HG03565 (cell line): ENCODE results near the gene SLC49A3.
"Not testable (repeated sequence)": the region's sequence is repeated elsewhere in the genome, so short reads cannot be mapped to it uniquely, and the experiment has no call there.

Experiments used
- ATAC-seq: cut with Tn5 transposase; IDR thresholded peaks from one replicate; pipeline ENCODE4 v1.9.1; 2021; ENCODE audit warnings: mild to moderate bottlenecking, moderate library complexity; ENCODE audit not compliant: unreplicated experiment

Gene SLC49A3

DNA sequence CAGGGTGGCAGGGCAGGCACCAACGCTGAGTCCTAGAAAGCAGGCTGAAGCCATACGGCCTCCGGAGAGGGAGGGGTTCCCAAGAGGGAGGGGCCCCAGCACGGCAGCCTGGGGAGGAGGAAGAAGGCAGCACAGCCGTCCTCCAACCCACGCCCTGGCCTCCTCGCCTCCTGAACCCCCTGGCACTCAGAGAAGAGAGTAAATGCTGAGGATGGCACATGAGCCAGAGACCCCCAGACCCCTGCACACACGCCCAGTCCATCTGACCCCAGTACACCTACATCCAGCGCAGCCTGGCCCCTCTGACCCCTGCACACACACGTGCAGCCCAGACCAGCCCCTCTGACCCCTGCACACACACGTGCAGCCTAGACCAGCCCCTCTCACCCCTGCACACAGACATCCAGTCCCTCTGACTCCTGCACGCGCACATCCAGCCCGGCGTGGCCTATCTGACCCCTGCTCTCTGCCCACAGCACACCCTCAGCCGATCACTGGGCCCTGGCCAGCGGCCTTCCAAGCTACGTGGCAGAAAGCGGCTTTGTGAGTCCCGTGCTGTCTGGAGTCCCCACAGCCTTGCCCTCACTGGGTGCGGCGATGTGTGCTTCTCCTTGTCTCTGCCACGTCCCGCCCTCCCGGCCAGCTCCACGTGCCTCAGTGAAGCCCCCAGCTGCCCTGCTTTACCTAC lies 33.3 kb downstream of the SLC49A3 start:
- ATAC-seq, result no peak

DNA sequence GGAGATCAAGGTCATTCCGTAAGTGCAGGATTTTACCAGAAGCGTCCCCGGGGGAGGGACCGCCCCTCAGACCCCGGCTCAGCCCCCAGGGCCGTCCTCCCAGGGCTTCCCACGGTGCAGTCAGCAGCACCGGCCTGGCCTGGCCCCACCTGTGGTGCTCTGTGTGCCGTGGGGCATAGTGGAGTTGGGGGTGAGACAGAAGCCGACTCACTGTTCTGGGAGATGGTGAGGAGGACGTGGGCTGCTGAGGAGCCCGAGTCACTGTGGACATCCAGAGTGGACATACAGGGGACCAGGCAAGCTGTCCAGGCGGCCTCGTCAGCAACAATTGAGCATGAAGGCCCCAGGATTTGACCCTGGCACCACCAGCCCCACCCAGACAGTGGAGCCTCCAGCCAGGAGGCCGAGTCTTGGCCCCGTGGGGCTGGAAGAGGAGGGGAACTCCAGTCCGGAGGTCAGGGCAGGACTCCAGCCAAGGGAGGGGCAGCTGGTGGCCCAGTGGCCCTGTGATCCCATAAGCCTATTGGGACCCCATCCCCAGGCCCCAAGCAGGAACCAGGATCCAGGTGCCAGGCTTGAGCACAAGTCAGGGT lies 34.0 kb downstream of the SLC49A3 start:
- no peak for ATAC-seq

DNA sequence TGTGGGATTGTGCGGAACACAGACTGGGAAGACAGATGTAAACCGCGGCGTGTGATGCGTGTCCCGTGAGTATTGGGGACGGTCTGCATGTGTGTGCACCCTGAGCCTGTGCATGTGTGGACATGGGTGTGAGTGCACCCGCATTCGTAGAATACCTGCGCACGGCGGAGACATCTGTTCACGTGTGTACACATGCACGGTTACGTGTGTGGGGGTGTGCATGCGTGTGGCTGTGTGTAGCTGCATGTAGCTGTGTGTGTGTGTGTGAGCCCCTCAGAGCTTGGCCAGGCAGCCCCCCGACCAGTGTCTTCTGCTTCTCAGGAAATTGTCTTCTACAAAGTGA lies 34.5 kb downstream of the SLC49A3 start:
- no peak for ATAC-seq

DNA sequence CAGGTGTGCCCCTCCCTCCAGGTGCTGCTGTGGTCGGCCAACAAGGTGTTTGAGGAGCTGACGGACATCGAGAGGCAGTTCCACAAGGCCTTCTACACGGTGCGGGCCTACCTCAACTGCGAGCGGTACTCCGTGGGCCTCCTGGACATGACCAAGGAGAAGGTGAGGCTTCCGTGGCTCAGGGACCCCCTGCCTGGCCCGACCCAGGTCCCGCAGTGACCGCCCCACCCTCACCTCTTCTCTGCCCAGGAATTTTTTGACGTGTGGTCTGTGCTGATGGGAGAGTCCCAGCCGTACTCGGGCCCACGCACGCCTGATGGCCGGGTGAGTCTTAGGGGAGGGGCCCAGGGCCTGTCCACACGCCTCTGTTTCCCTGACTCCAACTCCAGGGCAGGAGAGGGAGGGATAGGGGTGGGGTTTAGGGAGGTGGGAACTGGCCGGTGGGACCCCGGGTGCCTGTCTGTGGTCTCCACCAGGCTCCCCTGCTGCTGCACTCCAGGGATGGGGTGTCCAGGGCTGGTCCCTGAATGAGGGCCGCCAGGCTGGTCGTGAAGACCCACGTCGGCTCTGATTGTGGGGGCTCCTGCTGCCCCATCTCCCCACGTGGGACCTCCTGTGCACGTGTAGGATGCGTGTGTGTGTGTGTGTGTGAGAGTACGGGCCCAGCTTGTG lies 35.0 kb downstream of the SLC49A3 start:
- no peak for ATAC-seq

DNA sequence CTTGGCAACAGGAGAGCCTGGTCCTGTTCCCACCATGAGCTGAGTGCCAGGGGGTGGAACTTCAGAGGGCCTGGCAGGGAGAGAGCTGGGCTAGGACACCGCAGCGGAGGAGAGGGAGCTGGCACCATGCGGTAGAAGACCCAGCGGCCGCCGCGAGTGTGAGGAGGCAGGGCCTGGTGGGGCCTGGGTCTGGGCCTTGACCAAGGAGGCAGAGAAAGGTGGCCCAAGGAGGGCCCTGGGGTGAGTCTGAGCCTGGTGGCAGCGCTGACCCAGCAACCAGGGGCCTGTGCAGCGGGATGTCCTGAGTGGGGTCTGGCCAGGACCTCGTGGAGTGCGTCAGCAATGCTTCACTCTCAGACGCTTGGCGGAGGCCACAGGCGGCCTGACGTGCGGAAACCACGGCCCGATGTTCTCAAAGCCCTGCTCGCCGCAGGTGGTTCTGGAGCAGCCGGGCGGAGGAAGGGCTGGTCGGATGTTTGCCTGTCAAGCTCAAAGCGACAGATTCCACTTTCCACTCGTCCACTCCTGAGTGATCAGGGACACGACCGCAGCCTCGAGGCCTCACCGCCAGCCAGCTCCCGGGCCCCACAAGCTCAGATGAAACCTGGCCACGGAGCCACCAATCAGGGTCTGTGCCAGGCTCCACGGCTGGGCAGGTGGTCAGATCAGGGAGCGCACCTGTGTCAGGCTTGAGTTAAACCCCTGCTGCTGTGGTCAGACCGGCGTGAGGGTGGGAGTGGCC lies 35.7 kb downstream of the SLC49A3 start:
- ATAC-seq, result no peak

DNA sequence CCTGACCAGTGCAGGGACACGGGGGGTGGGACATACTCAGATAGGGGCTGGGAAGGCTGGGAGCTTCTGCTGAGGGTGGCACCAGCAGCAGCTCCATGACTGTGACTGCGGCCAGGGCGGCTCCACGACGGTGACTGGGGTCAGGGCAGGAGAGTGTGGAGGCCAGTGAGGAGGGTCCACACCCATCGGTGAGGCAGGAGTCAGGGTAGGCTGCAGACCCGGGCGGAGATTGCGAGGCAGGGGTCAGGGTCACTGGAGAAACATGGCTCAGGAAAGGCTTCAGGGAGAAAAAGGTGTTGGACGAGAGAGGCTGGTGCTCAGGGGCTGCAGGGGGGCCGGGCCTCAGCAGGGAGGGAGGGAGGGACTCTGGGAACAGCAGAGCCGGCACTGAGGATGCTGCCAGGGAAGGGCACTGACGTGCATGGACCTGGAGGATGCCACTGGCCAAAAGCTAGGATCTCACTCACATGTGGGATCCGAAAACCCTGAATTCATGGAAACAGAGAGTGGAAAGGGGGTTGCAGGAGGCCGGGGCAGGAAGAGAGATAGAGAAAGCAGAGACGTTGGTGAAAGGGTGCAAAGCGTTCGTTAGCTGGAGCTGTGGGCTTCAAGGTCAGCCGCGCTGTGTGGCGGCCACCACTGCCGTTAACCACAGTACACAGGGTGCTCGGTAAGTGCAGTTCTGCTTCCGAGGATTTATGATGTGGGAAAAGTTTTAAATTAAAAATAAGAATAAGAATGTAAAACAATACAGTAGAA lies 36.9 kb downstream of the SLC49A3 start:
- ATAC-seq, result no peak

DNA sequence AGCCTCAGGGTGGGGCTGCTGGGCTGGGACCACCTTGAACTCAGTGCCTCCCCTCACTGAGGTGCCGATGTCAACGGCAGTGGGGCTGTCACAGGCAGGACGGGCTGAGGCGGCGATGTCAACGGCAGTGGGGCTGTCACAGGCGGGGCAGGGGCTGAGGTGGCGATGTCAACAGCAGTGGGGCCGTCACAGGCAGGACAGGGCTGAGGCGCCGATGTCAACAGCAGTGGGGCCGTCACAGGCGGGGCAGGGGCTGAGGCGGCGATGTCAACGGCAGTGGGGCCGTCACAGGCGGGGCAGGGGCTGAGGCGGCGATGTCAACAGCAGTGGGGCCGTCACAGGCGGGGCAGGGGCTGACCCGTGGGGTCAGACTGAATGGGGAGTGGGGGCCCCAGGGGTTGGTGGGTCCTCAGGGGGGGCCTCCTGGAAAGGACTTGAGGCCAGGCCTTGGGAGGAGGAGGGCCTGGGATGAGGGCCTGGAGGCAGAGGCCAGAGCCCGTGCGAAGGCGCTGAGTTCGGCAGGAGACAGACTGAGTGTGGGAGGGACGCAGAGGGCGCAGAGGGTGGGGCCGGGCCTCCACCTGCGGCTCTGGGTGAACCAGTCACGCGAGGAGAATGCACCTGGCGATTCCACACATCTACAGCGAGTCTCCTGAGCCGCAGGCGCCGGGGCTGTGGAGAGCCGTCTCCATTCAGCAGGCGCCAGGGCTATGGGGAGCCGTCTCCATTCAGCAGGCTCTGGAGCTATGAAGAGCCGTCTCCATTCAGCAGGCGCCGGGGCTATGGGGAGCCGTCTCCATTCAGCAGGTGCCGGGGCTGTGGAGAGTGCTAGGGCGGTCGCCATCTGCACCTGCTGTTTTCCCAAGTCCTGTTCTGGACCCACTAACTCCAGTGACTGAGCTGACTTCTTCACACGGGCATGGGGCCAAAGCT lies 37.7 kb downstream of the SLC49A3 start:
- no peak for ATAC-seq

DNA sequence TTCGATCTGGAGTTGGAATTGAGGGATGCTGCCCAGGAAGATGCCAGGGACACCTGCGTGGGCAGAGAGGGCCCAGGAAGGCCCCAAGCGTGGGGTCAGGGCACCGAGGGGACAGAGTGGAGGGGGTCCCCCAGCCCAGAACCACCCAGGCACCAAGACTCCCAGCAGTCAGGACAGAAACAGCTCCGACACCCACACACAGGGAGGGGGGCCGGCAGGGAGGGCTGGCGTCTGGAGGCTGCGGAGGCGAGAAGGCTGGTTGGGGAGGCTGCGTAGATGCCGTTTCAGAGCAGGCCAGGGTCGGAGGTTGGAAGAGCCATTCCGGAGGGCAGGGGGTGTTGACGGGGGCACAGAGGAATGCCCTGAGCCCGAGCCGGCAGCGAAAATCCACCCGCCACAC lies 38.5 kb downstream of the SLC49A3 start:
- ATAC-seq, result no peak

DNA sequence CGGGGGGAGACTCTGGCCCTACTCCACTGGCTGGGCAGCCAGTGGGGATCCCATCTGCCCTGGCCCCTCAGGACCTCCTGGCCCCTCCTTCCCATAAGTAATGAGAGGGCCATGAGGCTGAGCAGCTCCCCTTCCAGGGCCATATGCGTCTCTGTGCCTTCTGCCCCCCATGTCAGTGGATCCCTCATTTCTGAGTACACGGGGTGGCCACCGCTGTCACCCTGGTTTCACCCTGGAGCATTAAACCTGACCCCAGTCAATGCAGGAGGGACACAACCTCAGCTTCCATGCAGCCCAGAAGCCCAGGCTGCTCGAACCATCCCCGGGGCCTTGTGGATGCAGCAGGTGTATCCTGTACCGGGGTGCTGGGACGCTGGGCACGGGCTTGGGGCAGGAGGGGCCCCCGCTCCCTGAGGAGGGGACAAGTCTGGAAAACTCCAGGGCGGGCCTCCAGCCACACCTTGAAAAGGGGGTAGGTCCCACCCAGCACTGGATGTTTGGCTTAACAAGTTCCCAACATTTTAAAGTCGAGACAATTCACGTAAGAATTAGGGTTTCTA lies 39.1 kb downstream of the SLC49A3 start:
- no peak for ATAC-seq

DNA sequence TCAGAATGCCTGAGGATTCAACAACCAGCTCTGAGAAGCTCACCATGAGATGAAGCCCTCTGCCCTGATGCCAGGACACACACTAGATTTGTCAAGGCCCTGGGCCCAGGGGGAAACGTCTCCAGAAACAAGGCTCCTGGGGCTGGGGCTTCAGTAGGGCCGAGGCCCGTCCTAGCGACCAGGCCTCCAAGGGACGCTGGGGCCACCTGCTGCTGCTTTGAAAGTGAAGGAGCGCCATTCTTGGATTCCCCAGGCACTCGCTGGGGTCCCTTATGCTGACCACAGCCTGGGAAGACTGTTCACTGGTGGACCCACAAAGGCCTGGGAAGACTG lies 39.7 kb downstream of the SLC49A3 start:
- no peak for ATAC-seq

DNA sequence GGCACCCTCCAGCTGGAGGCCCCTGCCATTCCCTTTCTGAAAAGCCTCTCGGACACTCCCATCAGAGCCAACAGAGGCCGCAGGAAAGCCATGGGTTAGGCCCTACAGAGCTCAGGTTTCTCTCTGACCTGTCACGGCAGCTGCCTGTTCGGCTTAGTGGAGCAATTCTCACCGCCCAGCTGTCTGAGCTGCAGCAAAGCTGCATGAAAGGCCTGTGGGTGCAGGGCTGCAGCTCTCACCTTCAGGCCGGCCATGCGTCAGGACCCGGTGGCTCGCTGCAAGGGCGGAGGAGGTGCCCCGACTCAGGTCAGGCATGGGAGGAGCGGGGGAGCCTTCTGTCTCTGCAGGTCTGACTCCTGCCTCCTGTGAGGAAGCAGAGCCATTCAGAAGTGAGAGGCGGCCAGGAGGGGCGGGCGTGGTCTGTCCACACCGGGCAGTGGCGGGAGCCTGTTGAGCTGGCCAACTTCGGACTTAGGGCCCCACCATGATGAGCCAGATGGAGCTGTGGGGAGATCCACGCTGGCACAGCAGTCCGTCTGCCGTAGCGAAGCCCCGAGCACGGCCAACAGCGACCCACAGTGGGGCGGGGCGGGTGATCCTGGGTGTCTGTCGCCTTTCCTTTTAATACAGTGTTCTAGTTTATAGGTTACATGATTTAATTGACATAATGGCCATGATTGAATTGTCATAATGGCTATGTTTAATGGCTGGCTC lies 40.2 kb downstream of the SLC49A3 start:
- no peak for ATAC-seq

DNA sequence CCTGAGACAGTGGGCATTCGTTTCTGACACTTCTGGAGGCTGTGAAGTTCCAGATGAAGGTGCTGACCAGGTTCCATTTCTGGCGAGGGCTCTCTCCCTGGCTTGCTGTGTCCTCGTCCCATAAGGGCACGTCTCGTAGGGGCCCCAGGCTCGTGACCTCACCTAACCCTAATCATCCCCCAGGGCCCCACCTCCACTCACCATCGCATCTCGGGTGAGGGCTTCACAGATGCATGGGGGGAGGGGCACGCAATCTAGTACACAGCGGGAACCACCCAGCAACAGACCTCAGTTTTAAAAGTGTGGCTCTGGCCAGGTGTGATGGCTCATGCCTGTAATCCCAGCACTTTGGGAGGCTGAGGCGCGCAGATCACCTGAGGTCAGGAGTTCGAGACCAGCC lies 41.5 kb downstream of the SLC49A3 start:
- no peak for ATAC-seq

DNA sequence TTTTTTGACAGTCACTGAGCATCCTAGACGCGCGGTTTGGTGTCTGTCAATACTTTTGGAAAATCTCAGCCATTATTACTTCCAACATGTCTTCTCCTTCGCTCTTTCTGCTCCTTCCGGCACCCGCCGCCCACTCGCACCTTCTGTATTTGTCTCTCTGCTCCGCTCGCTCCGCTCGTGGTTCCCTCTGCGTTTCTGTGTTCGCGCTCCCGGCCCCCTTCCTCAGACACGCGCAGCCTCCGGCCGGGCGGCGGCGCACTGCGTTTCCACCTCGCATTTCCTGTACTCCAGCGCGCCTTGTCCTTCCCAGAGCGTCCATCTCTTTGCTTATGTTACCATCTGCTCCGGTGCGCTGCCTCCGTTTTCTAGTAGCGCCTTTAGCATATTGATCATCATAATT lies 42.5 kb downstream of the SLC49A3 start:
- ATAC-seq, result no peak

DNA sequence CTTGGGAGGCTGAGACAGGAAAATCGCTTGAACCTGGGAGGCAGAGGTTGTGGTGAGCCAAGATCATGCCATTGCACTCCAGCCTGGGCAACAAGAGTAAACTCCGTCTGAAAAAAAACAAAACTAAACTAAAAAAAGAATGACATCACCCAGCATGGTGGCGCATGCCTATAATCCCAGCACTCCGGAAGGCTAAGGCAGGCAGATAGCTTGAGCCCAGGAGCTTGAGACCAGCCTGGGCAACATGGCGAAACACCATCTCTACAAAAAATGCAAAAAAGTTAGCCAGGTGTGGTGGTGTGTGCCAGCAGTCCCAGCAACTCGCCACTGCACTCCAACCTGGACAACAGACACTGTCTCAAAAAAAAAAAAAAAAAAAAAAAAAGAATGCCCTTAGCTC lies 46.6 kb downstream of the SLC49A3 start:
- ATAC-seq, result not testable (repeated sequence)

DNA sequence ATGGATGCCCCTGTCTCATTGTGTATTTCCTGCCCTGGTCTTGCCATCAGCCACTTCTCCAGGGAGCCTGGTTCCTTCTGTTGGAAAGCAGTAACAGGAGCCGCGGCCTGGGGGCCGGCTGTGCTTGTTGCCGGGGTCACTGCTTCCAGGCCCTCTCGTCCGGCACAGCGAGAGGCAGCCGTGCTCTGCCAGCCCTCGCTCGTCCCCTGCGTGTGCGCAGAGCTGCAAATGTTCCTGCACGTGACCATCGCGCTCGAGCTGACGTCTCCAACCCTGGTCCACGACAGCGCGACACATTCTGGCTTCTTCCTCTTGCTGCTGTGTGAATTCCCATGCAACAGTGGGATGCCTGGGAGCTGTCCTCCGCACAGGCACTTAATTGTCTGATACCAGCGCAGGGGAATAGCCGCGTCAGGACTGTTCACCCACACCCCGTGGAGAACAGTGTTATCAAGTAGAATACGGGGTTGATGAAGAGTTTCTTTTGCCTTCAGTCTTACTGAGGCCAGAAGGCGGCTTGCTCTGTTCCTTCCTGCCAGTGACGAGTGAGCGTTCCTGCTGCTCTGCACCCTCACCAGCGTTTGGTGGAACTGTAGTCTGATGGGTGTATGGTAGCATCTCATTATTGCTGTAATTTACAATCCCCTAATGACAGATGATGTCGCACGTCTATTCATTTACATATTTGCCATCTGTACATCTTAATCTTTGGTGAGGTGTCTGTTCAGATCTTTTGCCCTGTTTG lies 51.2 kb downstream of the SLC49A3 start:
- ATAC-seq, result no peak

DNA sequence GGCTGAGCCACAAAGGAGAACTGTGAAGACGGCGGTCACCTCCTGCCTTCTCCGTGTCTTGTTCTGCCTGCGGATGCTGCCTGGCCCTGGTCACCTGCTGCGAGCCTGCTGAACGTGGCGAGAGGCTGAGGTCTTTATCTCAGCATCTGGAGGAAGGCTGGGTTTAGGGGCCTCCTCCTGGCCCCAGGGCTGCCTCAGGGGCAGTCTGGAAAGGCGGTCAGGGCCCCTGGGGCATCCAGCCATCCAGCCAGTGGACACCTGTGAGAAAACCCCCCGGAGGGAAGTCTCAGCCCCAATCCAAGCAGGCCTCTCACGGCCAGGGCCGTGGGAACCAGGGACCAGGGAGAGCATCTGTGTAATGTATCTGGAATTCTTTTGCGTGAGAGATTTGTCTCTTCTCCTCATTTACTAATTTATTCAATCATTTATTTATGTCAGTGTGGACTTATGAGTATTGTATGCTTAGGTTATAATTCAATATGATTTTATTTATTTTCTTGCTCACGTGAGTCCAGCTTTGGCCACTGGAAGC lies 52.3 kb downstream of the SLC49A3 start:
- ATAC-seq, result no peak

DNA sequence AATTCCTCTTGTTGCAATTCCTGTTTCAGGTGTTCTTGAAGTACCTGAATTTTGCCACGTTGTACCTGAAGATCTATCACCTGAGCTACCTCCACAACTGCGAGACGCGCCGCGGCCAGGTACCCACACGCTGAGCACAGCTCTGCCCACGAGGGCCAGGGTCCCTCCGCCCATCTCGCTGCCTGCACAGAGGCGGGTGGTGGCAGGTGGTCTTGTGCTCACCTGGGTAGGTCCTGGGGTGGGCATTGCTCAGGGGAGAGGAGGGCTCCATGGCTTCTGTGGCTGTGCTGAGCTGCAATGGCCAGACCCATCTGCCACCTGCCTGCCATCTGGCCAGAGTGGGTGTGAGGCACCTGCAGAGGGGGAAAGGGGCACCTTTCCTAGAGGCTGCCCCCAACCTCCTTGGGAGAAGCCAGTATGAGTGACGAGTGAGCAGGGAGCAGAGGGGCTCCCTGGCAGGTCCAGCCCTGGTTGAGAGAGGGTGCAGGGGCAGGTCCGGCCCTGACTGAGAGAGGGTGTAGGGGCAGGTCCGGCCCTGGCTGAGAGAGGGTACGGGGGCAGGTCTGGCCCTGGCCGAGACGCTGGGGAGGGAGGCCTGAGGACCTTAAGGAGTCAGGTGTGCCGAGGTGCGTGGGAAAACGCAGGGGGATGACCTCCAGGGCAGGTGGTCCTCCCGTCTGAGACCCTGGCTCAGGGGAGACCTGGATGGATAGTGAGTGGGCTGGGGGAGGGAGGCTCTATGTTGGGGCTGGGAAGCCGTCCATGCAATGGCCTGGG lies 52.9 kb downstream of the SLC49A3 start:
- ATAC-seq, result no peak
